Stimulated activated CD4-positive, alpha-beta T cell treated with anti-CD3 and anti-CD28 coated beads, TNF-alpha, amount 100 ng/mL, for 1 hour (primary cell): ENCODE measurements around the gene MID1.

Experiments
- DNase-seq, 3 donors: peaks; one replicate each; pipeline ENCODE4 v3.0.0-alpha.2; 2020; ENCODE audit warnings: low read depth in 3 of 3, low spot score in 1 of 3

The MID1 gene

DNA sequence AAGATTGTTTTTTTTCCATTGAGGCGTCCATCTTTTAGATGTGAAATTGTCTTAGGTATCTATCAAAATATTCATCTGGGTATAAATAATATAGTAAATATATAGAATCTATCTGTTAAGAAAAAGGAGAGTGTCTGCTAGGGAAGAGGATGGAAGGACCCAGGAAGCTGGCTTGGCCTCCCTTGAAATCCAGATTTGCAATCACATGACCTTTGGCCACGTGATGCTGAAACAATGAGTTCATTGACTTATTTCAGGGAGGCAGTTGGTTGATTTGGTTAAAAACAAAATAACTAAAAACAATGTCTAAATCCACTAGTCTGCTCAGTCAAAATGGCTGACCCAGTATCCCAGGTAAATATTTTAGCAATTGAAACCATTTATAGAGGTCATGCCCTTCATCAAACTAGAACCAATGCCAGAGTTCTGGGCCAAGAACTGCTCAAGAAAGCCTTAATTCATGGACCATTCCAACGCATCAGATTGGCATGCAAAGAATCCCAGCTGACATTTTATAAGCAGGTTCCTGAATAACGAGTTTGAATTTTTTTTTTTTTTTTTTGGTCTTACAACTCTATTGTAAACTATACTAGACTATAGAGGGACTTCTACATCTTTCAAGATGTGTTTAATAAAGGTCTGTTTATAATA is 172.7 kb downstream of the MID1 start:
- no peak for DNase-seq

DNA sequence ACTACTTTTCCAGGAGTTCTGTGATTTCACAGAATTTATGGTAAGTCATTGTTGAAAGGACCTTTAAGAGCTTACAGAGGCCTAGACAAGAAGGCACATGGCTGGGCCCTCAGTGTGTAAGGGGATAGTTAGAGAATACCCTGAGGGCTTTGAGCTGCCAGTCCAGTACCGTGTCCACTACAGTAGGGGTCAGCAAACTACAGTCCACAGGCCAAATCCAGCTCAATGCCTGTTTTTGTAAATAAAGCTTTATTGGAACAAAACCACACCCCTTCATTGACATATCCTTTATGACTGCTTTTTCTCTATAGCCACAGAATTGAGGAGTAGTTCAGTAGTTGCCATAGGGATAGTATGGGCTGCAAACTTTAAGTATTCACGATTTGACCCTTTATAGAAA is 176.2 kb downstream of the MID1 start:
- no peak for DNase-seq

DNA sequence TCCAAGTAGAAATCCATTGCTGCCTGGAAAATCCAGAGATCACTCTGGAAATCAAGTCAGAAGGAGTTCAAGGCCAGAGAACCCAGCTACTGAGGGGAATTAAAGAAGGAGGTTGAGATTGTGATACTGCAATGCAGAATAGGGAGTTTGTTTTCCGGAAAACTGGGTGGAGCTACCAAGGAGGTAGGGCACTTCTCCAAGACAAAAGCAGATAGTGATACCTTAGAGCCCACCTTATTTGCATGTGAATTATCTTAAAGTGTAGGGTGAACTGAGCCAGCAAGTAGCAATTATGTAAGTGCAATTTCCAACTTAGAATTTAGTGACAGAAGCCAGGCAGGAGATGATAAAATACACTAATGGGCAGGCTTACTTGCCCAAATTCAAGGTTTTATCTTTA is 178.9 kb downstream of the MID1 start:
- no peak for DNase-seq

GRCh38 chrX:10433296-10433965 is 187.0 kb downstream of the MID1 start:
- DNase-seq = no peak

DNA sequence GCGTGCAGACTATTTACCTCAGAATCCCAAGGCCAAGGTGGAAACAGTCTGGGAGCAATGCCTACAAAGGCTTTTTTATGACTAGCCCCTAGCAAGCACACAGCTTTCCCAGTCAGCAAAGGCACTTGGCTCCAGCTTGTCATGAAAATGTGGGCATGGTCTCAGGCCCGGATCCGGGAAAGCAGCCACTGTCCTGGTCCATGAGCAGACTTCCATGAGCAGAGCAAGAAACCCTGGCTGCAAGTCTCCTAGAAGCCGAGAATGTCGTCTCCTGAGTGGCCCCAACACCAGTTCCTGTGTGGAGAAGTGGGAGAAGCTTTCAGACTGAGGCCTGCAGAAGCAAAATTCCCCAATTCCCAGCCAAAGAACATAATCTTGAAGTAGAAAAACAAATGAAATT is 190.5 kb downstream of the MID1 start:
- no peak for DNase-seq

DNA sequence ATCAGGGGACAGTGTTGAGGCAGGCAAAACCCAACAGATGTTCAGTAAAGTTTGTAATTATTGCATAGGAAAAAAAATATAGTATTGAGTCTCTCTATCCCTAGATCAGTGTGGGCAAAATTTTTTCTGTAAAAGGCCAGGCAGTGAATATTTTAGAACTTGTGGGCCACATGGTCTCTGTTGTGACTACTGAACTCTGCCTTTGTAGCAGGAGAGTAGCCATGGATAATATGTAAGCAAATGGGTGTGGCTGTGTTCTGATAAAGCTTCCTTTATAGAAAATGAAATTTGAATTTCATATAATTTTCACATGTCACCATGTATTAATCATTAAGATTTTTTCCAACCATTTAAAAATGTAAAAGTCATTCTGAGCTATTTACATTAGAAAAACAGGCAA is 193.1 kb downstream of the MID1 start:
- no peak for DNase-seq

DNA sequence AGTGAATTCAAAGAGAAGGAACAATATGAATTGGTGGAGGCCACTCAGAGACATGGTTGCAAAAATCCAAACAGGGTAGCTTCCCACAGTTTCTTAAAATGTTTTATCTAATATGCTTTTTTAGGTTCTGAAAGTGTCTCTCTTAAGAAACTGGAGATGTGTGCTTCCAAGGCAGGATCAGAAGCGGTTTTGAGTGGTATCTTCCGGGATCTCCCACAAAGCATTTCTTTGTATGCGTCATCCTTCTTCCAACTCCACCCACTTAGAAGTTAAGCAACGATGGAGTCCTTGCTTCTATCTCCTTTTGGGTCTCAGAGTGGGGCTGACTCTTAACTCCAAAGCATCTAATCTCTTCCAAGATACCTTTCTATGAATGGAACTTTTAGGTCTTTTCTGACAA is 196.7 kb downstream of the MID1 start:
- DNase-seq = no peak

DNA sequence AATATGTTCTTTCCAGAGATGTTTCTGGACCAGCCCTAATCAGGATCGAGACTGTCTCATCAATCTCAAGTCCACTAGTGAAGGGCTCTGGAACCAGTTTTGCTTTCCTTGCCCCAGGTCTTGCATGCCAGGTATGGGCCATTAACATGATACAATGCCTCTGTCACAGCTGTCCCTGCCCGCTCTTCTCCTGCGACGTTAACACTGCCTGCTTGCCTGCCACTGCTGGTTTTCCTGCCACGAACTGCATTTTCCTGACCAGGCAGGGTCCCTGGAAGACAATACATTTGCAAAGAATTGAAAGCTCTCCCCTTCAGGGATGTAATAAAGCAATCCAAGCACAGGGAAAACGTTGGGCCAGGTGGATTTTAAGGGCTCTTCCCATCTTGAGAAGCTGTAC is 200.3 kb downstream of the MID1 start:
- no peak for DNase-seq

DNA sequence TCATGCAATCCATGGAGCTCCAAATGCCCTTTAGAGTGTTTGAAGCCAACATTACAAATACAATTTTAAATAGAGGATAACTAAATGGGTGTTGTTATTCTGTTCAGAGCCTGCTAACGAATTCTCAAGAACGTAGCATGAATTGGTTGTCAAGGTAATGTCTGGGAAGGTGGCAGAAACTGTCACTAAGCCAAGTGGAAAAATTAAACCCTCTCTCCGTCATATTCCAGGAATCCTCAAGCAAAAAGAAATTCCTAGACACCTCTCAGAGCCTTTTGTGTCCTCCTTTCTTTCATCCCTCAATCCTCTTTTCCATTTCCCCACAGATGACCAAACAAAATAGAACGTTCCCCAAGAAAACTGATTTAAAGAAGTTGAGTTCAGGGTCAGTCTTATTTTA is 204.0 kb downstream of the MID1 start:
- DNase-seq = no peak

GRCh38 chrX:10415306-10416001 is 204.9 kb downstream of the MID1 start:
- no peak for DNase-seq

- no peak for DNase-seq
Measured at GRCh38 chrX:10414862-10415261, 205.5 kb downstream of the MID1 start.

GRCh38 chrX:10414156-10414824 is 206.1 kb downstream of the MID1 start:
- DNase-seq = no peak

- no peak for DNase-seq
Measured at GRCh38 chrX:10404436-10404835, 215.9 kb downstream of the MID1 start.

GRCh38 chrX:10401239-10401638 is 219.1 kb downstream of the MID1 start:
- no peak for DNase-seq

- DNase-seq = no peak
Measured at GRCh38 chrX:10399043-10399741, 221.2 kb downstream of the MID1 start.

GRCh38 chrX:10398215-10398614 is 222.2 kb downstream of the MID1 start:
- no peak for DNase-seq

GRCh38 chrX:10397349-10397748 is 223.0 kb downstream of the MID1 start:
- DNase-seq = no peak

- DNase-seq = no peak
Measured at GRCh38 chrX:10395643-10396042, 224.7 kb downstream of the MID1 start.
